Femur (tissue), 1 donor: Measurements from ENCODE around the gene RLN3.
"Not testable (repeated sequence)": the region's sequence is repeated elsewhere in the genome, so short reads cannot be mapped to it uniquely, and the experiment has no call there.

Source experiments
- DNase-seq: peaks from one replicate; pipeline ENCODE4 v3.0.0-alpha.2; 2017

The RLN3 gene

DNA sequence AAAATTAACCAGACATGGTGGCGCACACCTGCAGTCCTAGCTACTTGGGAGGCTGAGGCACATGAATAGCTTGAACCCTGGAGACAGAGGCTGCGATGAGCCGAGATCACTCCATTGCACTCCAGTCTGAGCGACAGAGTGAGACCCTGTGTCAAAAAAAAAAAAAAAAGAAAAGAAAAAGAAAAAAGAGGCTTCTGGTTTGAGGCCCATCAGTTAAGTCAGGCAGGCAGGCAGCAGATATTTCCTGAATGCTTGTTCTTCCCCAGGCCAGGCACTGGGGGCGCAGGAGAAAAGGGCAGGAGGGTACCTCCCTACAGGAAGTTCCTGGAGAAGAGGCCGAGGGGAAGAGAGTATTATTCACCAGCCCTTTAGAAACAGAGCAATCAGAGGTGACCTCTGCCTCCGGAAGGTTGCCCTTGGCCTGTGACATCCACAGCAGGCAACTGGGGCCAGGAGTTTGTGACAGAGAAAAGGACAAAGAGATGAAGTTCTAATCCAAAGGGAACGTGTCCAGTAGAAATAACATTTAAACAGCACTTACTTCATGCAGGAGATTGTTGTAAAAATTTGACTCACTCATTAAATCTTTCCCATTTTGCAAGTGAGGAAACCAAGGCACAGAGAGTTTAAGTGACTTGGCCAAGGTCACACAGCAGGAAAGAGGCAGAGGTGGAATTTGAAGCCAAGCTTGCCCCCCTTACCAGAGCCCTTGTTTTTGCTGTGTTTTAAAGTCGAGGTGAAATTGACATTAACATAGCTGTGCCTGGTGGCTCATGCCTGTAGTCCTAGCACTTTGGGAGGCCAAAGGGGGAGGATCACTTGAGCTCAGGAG is 4.3 kb upstream of the RLN3 start:
- DNase-seq, result peak; percentile 47

DNA sequence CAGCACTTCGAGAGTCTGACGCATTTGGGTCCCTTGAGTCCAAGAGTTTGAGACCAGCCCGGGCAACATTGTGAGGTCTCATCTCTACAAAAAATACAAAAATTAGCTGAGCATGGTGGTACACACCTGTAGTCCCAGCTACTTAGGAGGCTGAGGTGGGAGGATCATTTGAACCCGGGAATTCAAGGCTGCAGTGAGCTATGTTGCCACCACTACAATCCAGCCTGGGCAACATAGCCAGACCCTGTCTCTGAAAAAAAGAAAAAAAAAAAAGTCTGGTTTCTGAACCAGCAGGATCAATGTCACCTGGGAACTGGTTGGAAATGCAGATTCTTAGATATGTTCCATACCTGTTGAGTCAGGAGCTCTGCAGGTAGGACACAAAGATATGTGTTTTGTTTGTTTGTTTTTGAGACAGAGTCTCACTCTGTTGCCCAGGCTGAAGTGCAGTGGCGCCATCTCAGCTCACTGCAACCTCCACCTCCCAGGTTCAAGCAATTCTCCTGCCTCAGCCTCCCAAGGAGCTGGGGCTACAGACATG is 1.2 kb upstream of the RLN3 start:
- DNase-seq, result not testable (repeated sequence)

DNA sequence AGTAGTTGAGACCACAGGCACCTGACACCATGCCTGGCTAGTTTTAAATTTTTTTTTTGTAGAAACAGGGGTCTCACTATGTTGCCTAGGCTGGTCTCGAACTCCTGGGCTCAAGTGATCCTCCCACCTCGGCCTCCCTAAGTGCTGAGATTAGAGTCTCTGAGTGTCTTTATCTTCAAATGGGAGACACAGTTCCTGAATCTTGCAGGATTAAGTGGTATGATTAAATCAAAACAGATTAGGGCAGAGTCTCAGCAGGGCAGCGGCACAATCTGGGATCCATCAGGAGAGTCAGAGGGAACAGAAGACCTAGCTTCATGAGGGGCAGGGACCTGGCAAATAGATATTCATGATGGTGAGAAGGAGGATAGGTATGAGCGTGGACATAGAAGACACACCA is 953 bp downstream of the RLN3 start:
- DNase-seq, result no peak

GRCh38 chr19:14030997-14031718 is 3.2 kb downstream of the RLN3 start:
- DNase-seq, result no peak

DNA sequence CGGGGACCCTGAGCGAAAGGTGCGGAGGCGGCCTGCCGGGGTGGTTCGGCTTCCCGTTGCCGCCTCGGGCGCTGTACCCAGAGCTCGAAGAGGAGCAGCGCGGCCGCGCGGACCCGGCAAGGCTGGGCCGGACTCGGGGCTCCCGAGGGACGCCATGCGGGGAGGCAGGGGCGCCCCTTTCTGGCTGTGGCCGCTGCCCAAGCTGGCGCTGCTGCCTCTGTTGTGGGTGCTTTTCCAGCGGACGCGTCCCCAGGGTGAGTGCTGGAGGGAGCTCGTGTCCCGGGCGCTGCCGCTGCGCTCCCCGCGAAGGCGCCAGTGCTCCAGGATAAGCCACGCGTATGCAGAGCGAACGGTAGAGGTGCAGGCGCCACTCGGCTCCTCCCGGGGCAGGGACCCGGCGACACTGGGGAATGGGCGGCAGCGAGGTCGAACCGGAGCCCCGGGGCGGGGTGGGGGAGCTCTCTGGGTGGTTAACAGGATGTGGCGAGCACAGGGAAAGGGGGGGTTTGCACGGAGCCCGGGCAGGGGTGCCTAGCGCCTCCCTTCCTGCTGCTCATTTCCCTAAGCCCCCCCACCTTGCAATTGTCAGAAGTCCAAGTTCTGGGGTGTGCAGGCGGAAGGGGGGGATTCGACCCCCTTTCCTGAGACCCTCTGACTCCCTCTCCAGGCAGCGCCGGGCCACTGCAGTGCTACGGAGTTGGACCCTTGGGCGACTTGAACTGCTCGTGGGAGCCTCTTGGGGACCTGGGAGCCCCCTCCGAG is 4.0 kb downstream of the RLN3 start, which contains the start of gene IL27RA:
Gene IL27RA, plus strand, starts transcription at position 44 of the 762 bp plus-strand sequence. Its CDS starts 111 bp downstream, at position 155.
- peak; percentile 76 for DNase-seq

- no peak for DNase-seq
These were observed 6.0 kb downstream of the RLN3 start for GRCh38 chr19:14033946-14034345.

GRCh38 chr19:14035159-14035558 is 7.2 kb downstream of the RLN3 start:
- DNase-seq, result not testable (repeated sequence)

DNA sequence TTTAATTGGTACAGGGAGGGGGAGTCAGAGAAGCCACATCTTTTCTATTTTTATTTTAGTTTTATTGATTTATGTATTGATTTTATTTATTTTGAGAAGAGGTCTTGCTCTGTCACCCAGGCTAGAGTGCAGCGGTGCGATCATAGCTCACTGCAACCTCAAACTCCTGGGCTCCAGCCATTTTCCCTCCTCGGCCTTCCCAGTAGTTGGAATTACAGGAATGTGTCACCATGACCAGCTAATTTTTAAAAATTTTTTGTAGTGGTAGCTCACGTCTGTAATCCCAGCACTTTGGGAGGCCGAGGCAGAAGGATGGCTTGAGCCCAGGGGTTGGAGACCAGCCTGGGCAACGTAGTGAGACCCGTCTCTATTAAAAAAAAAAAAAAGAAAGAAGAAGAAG is 7.8 kb downstream of the RLN3 start:
- no peak for DNase-seq

DNA sequence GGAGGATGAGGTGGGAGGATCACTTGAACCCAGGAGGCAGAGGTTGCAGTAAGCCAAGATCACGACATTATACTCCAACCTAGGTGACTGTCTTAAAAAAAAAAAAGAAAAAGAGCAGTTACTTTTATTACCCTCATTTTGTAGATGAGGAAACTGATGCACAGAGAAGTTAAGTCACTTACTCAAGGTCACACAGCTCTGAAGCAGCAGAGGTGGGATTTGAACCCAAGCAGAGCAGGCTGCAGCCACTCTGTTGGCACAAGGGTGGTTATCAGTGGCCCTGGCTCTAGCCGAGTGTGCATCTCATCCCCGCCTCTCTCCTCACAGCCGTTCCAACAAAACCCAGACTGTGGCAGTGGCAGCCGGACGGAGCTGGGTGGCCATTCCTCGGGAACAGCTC is 11.2 kb downstream of the RLN3 start:
- DNase-seq, result no peak

GRCh38 chr19:14042659-14043608 is 15.0 kb downstream of the RLN3 start:
- DNase-seq, result peak; percentile 75

- DNase-seq, result not testable (repeated sequence)
These were observed 19.9 kb downstream of the RLN3 start for GRCh38 chr19:14047866-14048265.

- no peak for DNase-seq
These were observed 20.6 kb downstream of the RLN3 start for GRCh38 chr19:14048443-14049153.

DNA sequence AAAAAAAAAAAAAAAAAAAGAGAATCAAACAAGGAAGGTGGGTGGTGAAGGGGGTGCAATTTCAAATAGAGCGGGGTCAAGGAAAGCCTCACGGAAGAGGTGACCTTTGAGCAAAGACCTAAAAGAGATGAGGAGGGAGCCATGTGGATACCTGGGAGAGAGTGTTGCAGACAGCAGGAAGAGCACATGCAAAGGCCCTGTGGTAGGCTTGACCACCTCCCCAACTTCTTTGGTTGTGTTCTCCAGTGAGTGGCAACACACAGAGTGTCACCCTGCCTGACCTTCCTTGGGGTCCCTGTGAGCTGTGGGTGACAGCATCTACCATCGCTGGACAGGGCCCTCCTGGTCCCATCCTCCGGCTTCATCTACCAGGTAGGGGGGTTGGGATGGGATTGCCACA is 22.6 kb downstream of the RLN3 start:
- DNase-seq, result no peak

GRCh38 chr19:14050961-14051360 is 23.0 kb downstream of the RLN3 start:
- not testable (repeated sequence) for DNase-seq

- no peak for DNase-seq
These were observed 24.0 kb downstream of the RLN3 start for GRCh38 chr19:14051980-14052379.

- DNase-seq, result no peak
These were observed 24.5 kb downstream of the RLN3 start for GRCh38 chr19:14052470-14052869.

DNA sequence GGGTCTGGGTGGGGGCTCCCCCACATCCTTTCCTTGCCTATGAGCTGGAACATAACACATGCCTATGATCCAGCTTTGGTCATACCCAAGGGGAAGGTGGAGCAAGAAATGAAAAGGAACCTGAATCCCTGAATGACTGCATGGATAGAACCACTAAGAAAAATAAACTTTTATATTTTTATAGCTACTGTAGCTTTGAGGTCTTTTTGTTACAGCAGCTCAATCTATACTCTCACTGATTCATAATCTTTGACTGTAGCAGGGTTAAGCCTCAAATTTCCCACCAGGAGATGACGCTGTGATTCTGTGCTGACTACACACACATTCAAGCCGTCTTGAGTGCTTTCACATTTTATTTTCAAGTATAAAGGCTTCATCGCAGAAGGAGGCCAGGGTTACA is 25.1 kb downstream of the RLN3 start:
- DNase-seq, result no peak

DNA sequence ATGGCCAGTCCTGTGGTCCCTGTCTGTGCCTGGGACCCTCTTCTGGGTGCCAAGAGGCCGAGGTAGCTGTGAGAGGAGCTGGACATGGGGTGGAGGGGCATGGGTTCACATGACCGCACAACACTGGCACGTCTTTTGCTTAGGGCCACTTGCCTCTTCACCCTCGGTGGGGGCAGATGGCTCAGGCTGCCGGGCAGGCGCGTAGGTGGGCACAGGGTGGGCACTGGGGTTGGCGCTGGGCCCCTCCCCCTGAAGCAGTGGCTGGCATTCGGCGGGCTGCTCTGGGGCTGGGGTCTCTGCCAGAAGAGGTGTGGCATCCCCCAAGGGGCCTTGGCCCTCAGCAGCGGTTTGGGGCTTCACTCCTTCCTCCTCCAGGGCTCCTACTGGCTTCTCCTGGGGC is 25.6 kb downstream of the RLN3 start:
- no peak for DNase-seq

DNA sequence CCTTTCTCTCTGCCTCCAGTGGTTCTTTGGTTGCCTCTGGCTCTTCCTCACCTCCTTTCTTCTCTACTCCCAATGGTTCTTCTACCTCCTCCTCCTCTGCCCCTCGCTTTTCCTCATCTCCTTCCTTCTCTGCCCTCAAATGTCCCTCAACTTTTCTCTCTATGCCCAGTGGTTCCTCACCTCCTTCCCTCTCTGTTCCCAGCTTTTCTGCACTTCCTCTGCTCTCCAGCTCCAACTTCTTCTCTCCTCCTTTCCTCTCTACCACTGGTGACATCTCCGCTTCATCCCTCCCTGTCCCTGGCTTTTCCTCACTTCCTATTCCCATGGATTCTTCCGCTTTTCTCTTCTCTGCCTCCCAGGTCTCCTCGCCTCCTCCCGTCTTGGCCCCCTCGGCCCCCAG is 26.2 kb downstream of the RLN3 start:
- DNase-seq, result no peak

GRCh38 chr19:14054721-14055120 is 26.8 kb downstream of the RLN3 start:
- no peak for DNase-seq

- DNase-seq, result no peak
These were observed 27.4 kb downstream of the RLN3 start for GRCh38 chr19:14055396-14055795.
